Sciatic nerve (tissue), 2 donors: Measurements from ENCODE around the gene FRMD1. TPM values are rescaled to one million over a fixed set of nuclear protein-coding genes. Genes with fewer than 3 reads are reported as not detected.

ENCODE experiments used
- ATAC-seq: fragments of 200-7000 bp; cut with Tn5 transposase; one replicate; pipeline ENCODE4 v1.9.1; 2020; ENCODE audit warnings: mild to moderate bottlenecking, moderate library complexity
- DNase-seq: peaks from one replicate; pipeline ENCODE4 v3.0.0-alpha.2; 2020; ENCODE audit warnings: low spot score
- intact Hi-C: fragments of 100-400 bp; cut with DNase I; formaldehyde crosslinking; loops from one replicate; pipeline ENCODE4 v1.14.2; 2022
- total RNA-seq: library from RNA; stranded (reverse); fragmentation: NEBNext Ultra II Directional; extraction: Animal tissue kit (Norgen Biotek cat#: 25700); gene quantifications from one replicate; pipeline ENCODE4 v1.2.1, GENCODE V29; 2021
- donor health status: DM: no; HTN: no; CAD: no.
- donor health status: DM: no; HTN: no; CAD: no.

FRMD1 gene
- total RNA-seq, 1 donor from 2014 or later, result 25.5 TPM

- ATAC-seq (no peak), DNase-seq (no peak)
- intact Hi-C loops, result no loop called here
These were observed 39.7 kb downstream of the FRMD1 start for GRCh38 chr6:168039301-168039700.

DNA sequence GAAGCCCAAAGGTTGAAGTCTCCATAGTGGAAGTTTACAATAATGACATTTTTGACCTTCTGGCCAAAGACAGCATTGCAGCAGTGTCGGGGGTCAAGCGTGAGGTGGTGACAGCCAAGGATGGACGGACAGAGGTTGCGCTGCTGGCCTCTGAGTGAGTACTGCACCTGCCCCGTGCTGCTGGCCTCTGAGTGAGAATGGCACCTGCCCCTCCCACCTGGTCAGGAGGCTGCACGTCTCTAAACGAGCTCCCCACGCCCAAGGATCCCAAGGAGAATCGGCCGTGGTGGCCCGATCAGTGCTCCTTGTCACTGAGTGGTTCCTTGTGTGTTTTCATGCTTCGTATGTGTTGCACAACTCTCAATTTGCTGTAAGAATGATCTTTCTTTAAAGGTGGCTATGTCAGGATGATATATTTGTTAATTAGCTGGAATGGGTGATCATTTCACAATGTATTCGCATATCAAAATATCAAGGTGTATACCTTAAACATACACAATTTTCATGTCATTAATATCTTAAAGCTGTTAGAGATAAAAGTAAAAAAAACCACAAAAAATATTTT, 40.4 kb downstream of the FRMD1 start:
- intact Hi-C loops, result no loop called here
- DNase-seq, result no peak
- ATAC-seq, result no peak

GRCh38 chr6:168037856-168038255, 41.2 kb downstream of the FRMD1 start:
- intact Hi-C loops, result no loop called here
- ATAC-seq, result no peak

DNA sequence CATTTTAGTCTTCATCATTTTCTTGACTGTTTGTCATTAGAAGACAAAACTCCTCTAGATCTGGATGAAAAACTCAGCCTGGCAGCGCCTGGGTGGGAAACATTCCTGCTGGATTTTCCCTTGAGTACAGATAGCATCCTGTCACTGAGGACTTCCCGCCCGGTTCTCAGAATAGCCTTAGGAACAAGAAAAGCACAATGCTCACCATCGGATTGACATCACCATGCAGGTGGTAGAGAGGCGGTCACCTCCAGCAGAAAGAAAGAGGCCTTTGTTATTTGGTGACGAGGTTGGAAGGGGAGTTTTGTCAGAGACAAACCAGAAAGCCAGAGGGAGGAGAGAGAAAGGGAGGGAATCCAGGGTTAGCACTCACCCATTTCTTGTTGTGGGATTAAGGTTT, 41.8 kb downstream of the FRMD1 start:
- intact Hi-C loops, result no loop called here
- no peak for ATAC-seq
- DNase-seq, result peak; percentile 33

More at GRCh38 chr6:168037856-168038255, 41.2 kb downstream of the FRMD1 start:
- no peak for DNase-seq

GRCh38 chr6:168035661-168036545, 43.1 kb downstream of the FRMD1 start:
- ATAC-seq, result no peak
- intact Hi-C loops, result no loop called here
- peak; percentile 55 for DNase-seq

DNA sequence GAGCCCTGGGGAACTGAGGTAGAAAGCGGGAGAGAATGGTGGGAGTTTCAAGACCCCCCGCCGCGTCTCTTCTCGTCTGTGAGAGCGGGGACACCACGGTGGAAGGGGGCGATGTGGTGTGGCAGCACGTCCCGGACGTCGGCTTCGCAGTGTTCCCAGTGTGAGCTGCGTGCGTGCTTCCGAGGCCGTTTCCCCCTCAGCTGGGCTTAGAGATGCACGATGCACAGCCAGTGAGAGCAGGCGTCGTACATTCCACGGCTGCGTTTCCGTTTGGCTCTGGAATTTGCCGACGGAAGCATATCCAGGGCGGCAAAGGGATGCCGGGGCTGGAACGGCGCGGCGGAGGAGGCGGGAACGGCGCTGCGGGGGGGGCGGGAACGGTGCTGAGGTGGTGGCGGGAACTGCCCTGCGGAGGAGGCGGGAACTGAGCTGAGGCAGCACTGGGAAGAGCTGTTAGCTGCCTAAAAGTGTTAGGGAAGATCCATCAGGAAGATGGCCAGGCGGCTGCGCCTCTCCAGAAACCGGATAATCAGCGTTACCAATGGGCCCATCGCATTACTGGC, 43.8 kb downstream of the FRMD1 start:
- peak; percentile 37 for ATAC-seq
- DNase-seq, result peak; percentile 78

GRCh38 chr6:168034537-168034936, 44.5 kb downstream of the FRMD1 start:
- intact Hi-C loops, result no loop called here
- ATAC-seq (no peak), DNase-seq (no peak)

More for the DNA sequence above, 43.8 kb downstream of the FRMD1 start:
- intact Hi-C loops, result no loop called here

DNA sequence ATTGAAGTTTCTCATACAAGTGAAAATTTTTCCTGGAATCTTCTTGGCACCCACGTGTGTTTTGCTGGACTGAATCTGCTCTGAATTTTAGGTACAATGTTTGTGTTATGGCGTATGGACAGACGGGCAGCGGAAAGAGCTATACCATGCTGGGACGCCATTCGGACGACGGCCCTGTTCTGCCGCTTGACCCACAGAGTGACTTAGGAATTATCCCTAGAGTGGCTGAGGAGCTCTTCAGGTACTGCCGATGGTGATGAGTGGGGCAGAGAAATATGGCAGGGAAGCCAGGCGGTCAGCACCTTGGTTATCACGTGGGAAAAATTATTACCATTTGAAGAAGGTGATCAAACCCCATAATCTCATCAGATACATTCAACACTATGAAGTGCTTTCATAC, 45.2 kb downstream of the FRMD1 start:
- intact Hi-C loops, result no loop called here
- ATAC-seq (no peak), DNase-seq (no peak)

DNA sequence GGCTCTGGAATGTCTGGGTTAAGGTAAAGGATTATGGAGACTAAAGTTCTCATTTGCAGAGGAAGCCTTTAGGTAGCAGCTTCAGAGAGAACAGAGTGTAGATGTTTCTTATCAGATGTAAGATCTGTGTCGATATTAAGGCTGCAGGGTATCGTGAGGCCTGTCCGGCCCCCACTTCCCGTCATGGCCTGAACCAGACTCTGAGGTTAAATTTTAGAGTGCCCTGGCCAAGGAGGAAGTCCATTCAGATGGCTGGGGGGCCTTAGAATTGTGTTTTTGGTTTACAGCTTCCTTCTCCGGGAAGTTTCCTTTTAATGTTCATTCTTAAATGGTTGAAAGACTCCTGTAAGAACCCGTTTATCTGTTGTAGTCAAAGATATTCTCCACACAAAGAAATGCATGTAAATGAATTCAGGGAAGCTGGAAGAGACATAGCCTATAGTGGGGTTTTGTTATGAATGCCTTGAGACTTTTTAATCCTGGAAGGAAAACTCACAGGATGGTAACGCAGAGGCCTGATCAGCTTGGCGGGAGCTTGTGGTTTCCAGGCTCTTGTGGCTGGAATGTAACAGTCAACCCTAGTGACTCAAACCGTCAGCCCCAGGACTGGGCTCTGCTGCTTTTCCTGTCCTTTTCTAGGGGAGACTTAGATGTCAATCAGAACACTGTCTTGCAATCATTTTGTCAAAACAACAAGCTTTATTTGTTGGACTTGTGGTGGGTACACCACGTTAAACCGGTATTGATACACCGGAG, 46.8 kb downstream of the FRMD1 start:
- intact Hi-C loops, result no loop called here
- ATAC-seq, result peak; percentile 41
- no peak for DNase-seq

GRCh38 chr6:168031411-168031971, 47.5 kb downstream of the FRMD1 start:
- DNase-seq (peak; percentile 70), ATAC-seq (peak; percentile 93)
- intact Hi-C loops, result no loop called here

DNA sequence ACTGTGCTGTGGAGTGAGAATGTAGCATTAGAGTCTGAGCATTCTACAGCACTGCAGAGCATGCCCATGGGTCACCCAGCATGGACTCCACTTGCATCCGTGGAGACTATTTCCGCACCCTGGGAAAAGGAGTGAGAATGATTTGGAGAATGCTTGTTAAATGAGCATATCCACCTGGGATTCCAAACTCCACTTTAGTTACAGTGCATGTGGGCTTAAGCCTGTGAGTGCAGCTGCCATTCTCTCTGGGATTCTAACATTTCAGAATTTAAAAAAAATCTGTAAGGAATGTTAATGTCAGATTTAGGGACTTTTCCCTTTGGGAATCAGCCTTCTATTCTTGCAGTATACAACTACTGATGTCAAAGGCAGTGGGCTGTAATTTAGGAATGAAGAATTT, 48.1 kb downstream of the FRMD1 start:
- DNase-seq (no peak), ATAC-seq (no peak)
- intact Hi-C loops, result no loop called here

DNA sequence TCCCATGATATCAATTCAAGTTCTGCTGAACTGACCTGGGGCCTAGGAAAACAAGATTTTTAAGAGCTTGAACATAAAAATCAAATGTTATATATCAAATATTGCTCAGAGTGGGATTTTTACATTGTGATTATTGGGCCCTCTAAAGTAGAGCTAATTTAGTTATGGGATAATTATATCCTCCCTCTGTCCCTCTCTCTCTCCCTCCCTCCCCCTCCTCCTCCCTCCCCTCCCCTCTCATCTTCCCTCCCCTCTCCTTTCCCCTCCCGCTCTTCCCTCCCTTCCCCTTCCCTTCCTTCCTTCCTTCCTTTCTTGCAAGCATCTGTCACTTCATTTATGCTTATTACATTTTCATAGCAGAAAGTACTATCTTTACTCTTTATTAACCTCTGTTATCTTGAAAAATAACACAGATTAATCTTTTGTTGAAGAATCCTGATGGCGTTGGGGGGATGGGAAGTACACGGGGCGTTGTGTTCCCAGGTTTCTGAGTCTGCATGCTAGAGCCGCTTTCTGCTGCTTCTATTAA, 48.7 kb downstream of the FRMD1 start:
- DNase-seq (no peak), ATAC-seq (no peak)
- intact Hi-C loops, result no loop called here

GRCh38 chr6:168029459-168030217, 49.4 kb downstream of the FRMD1 start:
- DNase-seq, result no peak
- intact Hi-C loops, result no loop called here
- no peak for ATAC-seq

GRCh38 chr6:168028181-168028580, 50.8 kb downstream of the FRMD1 start:
- ATAC-seq (no peak), DNase-seq (no peak)
- intact Hi-C loops, result no loop called here

GRCh38 chr6:168027521-168027920, 51.5 kb downstream of the FRMD1 start:
- DNase-seq, result no peak
- intact Hi-C loops, result no loop called here
- no peak for ATAC-seq

DNA sequence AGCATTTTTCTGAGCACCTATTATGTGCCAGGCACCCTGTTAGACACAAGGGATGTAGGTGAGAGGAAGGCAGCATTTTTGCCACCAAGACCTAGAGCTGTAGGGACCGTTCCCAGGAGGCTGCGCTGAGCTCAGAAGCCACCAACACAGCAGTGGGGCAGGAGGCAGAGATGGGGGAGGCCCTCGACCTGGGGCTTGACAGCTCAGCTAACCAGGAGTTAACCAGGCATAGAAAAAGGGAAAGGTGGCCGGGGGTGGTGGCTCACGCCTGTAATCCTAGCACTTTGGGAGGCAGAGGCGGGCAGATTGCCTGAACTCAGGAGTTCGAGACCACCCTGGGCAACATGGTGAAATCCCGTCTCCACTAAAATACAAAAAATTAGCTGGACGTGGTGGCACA, 52.1 kb downstream of the FRMD1 start:
- DNase-seq (no peak), ATAC-seq (no peak)
- intact Hi-C loops, result no loop called here

GRCh38 chr6:168025831-168026710, 52.9 kb downstream of the FRMD1 start:
- intact Hi-C loops, result no loop called here
- ATAC-seq, result no peak

More at GRCh38 chr6:168025831-168026710, 52.9 kb downstream of the FRMD1 start:
- no peak for DNase-seq
